NCI-H2227 (cell line): ENCODE data around the gene ARHGAP35.
"Not testable (repeated sequence)": the region's sequence is repeated elsewhere in the genome, so short reads cannot be mapped to it uniquely, and the experiment has no call there.

ENCODE experiments used
- DNase-seq: peaks from one replicate; lab custom pipeline; 2025; ENCODE audit not compliant: unreplicated experiment; lab: John Stamatoyannopoulos, UW

The ARHGAP35 gene

DNA sequence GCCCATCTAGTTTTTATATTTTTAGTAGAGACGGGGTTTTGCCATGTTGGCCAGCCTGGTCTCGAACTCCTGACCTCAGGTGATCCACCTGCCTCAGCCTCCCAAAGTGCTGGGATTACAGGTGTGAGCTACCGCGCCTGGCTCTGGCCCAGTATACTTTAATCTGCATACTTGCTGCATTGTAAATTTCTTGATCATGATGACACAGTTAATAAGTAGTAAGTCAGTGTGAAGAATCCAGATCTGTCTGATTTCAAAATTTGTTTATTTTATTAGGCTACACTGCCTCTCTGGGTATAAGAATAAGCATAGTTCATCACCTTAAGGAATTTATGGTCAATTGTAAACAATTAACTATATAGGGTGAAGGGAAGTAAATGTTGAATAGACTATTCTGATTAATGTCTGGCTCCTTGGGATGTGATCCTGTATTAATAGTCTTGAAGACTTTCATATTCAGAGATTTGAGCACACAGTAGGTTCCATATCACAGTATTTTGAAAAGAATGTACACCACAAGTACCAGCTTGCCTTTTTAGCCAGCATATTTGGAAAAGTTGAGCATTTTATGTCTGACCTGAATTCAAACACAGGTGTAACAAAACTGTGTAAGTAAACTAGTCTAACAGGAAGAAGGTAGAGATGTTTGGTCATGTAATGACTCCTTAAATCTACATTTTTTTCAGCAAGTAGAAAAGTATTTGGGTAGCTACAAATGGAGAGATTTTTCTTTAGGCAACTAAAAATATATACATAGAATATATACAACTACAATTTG, 7.4 kb downstream of the ARHGAP35 start:
- DNase-seq, result no peak

DNA sequence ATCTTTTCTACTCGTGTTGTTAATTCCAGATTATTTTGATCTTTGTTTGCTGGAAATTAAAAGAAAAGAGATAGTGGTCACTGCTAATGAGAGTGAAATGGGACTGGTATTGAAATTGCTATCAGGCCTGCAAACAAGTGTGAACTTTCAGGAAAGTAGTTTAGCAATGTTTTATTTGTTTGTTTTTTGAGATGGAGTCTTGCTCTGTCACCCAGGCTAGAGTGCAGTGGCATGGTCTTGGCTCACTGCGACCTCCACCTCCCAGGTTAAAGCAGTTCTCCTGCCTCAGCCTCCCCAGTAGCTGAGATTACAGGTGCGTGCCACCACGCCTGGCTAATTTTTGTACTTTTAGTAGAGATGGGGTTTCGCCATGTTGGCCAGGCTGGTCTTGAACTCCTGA, 10.4 kb downstream of the ARHGAP35 start:
- not testable (repeated sequence) for DNase-seq

GRCh38 chr19:46872967-46873366, 12.2 kb downstream of the ARHGAP35 start:
- no peak for DNase-seq

DNA sequence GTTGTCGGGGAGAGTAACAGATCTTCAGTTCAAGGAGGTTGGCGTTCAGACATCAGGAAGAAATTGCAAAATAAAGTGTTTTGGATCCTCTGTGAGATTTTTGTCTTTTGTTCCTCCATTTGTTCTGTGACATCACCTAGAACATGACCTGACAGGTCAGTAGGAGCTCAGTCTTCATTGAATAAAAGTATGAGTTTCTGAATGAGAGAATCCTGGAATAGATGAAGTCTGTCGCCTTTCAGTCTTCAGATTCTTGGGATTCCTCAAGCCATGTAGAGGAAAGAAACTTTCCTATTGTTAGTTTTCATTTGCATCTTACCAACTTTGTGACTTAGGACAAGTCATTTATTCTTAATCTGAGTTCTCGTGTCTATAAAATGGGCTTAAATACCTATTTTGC, 14.4 kb downstream of the ARHGAP35 start:
- DNase-seq, result no peak

DNA sequence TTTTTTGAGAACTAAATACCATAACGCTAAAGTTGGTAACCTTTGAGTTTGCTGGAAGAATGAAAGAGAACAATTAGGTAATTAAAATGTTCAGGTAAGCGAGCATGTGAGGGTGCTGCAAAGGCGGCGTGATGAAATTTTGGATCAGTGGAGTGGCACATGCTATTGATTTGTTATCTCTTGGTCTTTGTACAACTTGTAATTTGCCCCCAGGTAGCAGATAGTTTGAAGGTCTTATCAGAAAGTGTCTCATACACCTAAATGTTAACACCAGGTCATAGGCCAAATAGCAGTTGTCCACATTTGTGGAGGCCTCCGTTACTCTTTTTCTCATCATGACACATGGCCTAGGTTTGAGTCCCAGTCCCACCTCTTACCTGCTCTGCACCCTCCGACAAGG, 14.9 kb downstream of the ARHGAP35 start:
- DNase-seq, result no peak

DNA sequence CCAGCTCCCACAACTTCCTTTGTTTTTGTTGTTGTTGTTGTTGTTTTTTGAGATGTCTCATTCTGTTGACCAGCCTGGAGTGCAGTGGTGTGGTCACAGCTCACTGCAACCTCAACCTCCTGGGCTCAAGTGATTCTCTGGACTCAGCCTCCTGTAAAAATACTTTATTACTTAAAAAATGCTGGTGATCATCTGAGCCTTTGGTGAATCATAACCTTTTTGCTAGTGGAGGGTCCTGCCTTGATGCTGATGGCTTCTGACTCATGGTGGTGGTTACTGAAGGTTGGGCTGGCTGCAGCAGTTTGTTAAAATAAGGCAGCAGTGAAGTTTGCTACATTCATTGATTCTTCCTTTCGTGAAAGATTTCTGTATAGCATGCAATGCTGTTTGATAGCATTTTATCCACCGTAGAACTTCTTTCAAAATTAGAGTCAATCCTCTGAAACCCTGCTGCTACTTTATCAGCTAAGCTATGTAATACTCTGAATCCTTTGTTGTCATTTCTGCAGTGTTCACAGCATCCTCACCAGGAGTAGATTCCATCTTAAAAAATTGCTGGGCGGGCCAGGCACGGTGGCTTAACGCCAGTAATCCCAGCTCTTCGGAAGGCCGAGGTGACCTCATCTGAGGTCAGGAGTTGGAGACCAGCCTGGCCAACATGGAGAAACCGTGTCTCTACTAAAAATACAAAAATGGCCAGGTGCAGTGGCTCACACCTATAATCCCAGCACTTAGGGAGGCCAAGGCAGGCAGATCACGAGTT, 18.0 kb downstream of the ARHGAP35 start:
- no peak for DNase-seq

DNA sequence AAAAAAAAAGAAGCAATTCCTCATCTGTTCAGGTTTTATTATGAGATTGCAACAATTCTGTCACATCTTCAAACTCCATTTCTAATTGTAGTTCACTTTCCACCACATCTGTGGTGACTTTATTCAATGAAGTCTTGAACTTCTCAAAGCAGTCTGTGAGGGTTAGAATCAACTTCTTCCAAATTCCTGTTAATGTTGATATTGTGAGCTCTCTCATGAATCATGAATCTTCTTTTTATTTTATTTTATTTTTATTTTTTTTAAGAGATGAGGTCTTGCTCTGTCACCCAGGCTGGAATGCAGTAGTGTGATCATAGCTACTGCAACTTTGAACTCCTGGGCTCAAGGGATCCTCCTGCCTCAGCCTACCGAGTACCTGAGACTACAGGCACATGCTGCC, 19.6 kb downstream of the ARHGAP35 start:
- DNase-seq, result no peak

GRCh38 chr19:46881092-46881491, 20.3 kb downstream of the ARHGAP35 start:
- DNase-seq, result no peak

GRCh38 chr19:46882034-46882433, 21.2 kb downstream of the ARHGAP35 start:
- DNase-seq, result no peak

- DNase-seq, result not testable (repeated sequence)
These were observed 22.0 kb downstream of the ARHGAP35 start for GRCh38 chr19:46882751-46883150.

DNA sequence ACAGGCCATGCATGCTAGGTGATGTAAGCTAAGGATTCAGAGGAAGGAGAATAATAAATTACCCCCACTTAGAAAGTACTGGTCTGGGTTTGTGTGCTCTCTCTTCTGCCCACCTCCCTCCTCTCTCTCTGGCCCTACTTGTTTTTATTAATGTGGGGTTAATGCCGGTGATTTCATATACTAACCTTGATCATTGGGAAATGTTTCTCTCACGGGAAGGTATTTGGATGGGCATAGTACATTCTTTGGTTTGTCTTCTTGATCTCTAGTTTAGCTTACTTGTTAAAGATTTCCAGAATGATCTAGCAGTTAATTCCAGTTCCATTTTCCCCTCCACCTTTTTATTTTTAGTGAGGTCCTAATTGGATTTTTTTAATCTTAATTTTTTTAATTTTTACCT, 24.6 kb downstream of the ARHGAP35 start:
- DNase-seq, result no peak

DNA sequence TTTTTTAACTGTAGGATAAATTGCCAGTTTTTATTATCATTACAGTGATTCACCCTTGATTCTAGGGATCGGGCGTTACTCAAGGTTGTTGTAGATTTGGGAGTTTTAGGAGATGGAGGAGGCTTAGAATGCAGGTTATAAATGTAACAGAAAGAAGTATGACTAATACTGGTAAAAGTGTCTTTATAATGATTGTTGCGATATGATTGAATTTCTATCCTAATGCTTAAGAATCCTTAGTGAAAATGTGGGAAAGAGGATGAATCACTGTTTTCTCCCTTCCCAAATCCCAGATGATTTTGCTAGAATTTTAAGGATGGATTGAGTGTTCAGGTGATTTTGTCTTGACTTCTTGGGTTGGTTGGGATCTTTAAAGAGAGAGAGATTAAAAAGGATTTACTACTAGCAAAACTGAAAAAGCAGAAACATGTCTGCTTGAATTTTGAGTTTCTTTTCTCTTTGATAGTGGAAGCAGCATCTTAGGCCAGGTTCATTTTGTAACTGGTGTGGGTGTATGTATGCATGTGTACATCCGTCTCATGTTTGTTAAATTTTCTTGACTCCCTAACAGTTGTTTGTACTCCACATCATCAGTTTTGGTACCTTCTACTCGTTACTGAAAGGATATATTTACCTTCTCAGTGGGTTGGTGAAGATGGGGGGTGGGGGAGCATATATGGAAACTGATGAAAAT, 25.9 kb downstream of the ARHGAP35 start:
- no peak for DNase-seq

DNA sequence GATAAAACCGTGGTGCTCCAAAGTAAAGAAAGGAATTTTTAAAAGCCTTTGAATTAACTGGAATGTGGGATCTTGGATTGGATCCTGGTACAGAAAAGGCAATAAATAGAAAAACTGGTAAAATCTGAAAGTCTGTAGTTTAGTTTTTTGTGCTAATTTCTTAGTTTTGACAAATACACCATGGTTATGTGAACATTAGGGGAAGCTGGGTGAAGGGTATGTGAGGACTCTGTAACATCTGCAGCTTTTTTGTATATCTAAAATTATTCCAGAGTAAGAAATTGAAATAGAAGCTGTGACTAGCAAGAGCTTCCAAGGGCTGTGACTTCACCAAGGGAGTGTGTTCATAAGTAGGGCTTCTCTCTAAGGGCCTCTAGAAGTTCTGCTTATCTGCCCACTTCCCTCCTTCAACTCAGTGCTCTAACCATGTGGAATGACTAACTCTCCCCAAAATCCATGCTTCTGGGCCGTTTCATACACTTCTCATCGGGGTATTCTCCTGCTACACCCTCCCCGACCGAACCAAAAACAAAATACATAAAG, 26.5 kb downstream of the ARHGAP35 start:
- DNase-seq, result no peak

DNA sequence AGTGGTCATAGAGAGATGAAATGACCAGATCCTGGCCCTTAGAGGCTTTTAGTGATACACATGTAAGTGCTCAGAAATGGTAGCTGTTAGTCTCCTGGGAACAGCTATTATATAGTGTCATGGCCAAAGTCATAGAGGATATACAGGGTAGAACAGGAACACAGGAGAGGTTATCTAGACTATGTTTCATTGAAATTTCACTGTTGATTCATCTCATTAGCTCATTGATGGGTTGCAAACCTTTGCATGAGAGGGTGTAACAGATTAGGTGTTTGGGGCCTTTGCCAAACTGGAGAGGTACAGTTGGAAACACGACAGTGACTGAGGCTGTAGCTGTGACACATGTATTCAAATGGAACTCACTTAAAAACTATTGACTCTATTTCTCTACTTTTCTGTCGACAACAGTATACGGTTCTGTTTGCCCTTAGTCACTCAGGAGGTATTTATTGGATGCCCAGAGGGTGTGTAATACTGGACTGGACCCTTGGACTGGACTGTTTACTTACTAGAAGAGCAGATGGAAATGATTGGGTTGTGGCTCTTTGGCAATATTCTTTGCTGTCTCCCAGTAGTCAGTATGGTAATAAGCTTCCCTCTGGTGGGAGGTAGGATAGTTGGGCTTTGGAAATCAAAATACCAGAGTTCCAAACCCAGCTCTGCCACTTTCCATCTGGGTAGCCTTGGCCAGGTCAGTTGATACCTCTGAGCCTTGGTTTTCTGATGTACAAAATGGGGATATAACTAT, 29.8 kb downstream of the ARHGAP35 start:
- DNase-seq, result no peak

DNA sequence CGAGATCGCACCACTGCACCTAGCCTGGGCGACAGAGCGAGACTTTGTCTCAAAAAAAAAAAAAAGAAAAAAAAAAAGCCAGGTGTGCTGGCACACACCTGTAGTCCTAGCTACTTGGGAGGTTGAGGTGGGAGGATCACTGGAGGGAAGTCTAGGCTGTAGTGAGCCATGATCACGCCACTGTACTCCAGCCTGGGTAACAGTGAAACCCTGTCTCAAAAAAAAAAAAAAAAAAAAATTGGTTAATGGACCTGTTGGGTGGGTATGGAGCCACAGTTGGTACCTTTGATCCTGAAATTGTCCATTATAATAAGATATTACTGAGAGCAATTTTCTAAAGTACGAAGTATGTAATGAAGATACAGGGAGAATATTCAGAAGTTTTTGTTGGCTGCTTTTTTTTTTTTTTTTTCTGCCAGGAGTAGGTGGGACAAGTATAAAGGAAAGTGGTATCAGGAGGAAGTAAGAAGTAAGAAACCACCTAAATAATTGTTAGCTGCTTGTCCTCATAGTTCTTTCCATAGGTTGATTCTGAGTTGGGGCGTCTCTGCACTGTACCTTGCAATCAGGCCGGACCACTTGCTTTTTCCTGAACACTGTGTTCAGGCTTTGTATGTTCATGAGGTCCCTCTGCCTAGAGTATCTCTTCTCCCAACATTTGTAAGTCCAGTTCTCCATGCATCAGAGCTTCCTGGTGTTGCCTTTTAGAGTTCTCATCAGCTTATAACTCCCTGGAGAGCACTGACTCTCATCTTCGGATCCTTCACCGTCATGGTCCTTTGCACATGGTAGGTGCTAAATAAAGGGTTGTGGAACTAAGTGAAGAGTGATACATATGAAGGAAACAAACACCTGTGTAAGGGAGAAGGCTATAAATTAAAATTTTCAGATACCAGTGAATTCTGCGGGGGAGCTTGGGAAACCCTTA, 31.7 kb downstream of the ARHGAP35 start:
- no peak for DNase-seq

GRCh38 chr19:46896076-46896794, 35.4 kb downstream of the ARHGAP35 start:
- no peak for DNase-seq

DNA sequence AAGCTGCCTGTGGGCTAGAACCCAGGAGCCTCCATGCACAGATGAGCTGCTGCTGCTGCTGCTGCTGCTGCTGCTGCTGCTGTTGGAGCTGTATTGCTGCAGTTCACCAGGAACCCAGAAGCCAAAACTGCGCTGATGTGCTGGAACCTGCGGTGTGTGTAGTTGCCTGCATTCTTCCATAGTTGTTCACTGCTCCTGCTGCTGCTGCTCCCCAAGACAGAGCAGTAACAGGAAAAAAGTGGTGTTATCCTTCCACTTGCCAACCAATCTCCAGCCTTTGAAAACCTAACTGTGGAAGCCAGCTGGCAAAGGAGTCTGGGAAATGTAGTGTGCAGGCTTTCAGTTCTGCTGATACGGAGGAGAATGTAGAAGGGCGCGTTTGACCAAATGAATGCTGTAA, 37.9 kb downstream of the ARHGAP35 start:
- peak; percentile 25 for DNase-seq

- DNase-seq, result no peak
These were observed 39.5 kb downstream of the ARHGAP35 start for GRCh38 chr19:46900341-46900740.

DNA sequence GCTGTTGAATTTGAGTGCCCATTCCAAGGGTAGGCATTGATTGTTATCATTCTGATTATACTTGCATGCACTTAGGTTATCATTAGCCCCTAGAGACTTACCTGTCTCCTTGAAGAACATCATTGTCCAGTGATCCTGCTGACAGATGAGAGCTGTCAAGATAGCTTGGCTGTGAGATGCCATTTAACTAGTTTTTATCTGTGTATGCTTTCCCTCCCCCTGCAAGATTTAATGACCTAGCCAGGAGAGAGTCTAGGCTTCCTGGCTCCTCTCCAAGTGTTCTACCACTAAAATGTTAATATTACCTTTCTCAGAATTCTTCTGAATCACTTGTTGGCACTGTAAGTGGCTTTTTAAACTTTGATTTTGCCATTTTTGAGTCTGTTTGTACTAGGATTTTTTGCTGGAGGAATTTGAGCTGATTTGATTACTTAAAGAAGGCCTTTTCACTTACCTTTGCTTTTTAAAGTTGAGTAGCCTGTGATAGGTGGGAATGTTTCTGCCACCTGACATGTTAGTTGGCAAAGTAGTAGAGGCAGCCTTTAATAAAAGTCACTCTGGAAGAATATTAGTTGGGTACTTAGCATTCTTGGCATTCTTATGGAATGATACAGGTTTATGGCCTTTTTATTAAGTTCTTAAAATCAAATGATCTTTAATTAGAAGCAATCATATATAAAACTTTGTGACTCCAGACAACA, 41.1 kb downstream of the ARHGAP35 start:
- DNase-seq, result peak; percentile 11
